ENCODE data around the gene GFY. TPM values are rescaled to one million over a fixed set of nuclear protein-coding genes. Genes with fewer than 3 reads are reported as not detected.

GFY gene
- total and polyA plus RNA-seq, 7 donors = 0.33 TPM; not detected in 6

DNA sequence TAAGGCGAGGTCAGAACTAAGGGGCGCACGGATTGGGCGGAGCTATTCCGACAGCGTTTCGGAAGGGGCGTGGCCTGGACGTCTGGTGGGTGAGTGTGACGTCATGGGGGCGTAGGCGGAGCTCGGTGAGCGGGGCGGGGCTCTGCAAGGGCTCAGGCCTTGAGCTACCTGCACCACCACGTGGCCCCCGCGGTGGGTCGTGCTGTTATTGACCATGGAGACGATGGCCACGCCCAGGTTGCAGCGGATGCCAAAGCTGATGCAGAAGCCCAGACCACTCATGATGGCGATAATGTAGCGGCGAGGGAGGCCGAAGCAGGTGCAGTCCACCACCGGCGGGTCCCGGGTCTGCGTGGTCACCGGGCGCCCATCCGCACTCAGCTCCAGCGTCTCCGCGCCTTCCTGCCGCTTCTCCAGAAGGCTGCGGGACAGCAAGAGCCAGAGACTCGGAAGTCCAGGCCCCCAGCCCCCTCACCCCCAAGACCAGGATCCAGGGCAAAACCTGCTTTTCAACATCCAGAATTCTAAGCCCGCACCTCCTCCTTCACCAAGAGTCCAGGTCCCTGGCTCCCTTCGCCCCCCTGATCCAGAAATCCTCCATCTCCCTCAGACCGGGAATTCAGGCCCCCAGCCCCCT lies 11.3 kb downstream of the GFY start:
- intact Hi-C loops (cut with DNase I) = no loop called here
- Histone ChIP-seq H3K9me3 (no peaks in the 10 kb centered on the region), H3K27me3 (ENCODE audit: insufficient read depth in 3 of 3, low read length in 2 of 3) (peaks cover 0 to 95% (median 53%) of the 10 kb centered on the region in 3 donors), H3K27ac (no peak overlapping the region), H3K4me1 (no peaks in the 10 kb centered on the region), H3K4me3 (no peak overlapping the region), H3K36me3 (ENCODE audit: insufficient read depth in 1 of 2, low read depth in 1 of 2) (no peaks in the 10 kb centered on the region)
- ATAC-seq = no peak
- no peak for DNase-seq
- TF ChIP-seq, protein P1, sequence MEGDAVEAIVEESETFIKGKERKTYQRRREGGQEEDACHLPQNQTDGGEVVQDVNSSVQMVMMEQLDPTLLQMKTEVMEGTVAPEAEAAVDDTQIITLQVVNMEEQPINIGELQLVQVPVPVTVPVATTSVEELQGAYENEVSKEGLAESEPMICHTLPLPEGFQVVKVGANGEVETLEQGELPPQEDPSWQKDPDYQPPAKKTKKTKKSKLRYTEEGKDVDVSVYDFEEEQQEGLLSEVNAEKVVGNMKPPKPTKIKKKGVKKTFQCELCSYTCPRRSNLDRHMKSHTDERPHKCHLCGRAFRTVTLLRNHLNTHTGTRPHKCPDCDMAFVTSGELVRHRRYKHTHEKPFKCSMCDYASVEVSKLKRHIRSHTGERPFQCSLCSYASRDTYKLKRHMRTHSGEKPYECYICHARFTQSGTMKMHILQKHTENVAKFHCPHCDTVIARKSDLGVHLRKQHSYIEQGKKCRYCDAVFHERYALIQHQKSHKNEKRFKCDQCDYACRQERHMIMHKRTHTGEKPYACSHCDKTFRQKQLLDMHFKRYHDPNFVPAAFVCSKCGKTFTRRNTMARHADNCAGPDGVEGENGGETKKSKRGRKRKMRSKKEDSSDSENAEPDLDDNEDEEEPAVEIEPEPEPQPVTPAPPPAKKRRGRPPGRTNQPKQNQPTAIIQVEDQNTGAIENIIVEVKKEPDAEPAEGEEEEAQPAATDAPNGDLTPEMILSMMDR (IDR thresholded peaks at IDR 0.05) = no peak
- WGBS, 3 donors = 12 to 13% (median 12%) methylated on average over 32 to 42 of the region's 42 CpGs

DNA sequence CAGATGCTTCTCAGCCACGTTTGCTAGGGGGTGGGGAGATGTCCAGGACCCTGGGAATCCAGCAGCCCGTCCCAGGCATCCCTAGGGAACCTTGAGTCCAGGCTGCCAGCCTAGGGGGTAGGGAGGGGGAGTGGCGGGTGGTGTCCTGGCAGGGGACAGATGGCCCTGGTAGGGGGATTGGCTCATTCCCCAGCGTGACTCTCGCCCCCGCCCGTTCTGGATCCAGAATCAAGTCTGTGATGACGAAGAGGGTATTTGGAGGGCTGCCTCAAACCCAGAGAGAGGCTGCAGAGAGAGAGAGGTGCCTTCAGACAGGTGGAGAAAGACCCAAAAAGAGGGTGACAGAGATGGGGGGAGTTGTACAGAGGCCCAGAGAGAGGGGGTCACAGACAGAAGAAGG lies 12.0 kb downstream of the GFY start:
- intact Hi-C loops (cut with DNase I) = no loop called here
- H3K4me3 ChIP-seq = no peak overlapping the region
- H3K4me1 ChIP-seq = no peaks in the 10 kb centered on the region
- ATAC-seq = no peak
- no peaks in the 10 kb centered on the region for H3K36me3 ChIP-seq (ENCODE audit: insufficient read depth in 1 of 2, low read depth in 1 of 2)
- TF ChIP-seq, protein P1 (IDR thresholded peaks at IDR 0.05) = no peak
- 9 to 12% (median 10%) methylated on average over 8 of the region's 8 CpGs for WGBS, 3 donors
- no peak for DNase-seq
- no peaks in the 10 kb centered on the region for H3K9me3 ChIP-seq
- no peak overlapping the region for H3K27ac ChIP-seq
- H3K27me3 ChIP-seq (ENCODE audit: insufficient read depth in 3 of 3, low read length in 2 of 3) = peaks cover 0 to 95% (median 53%) of the 10 kb centered on the region in 3 donors

DNA sequence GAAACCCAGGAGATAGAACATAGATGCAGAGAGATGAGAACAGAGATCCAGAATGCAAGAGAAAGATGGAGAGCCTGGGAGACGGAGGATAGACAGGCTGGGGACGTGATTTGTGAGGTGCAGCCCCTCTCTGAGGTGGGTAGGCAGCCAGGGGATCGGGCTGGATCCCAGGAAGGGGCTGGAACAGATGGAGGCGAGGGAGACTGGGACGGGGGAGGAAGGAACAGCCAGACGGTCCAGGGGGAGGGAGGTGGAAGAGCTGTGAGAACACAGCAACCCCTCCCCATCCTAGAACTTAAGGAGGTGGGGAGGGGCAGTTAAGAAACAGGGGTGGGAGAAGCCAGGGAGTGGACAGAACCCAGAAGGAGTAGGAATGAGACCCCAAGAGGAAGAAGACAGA lies 13.1 kb downstream of the GFY start:
- no peaks in the 10 kb centered on the region for H3K36me3 ChIP-seq (ENCODE audit: insufficient read depth in 1 of 2, low read depth in 1 of 2)

DNA sequence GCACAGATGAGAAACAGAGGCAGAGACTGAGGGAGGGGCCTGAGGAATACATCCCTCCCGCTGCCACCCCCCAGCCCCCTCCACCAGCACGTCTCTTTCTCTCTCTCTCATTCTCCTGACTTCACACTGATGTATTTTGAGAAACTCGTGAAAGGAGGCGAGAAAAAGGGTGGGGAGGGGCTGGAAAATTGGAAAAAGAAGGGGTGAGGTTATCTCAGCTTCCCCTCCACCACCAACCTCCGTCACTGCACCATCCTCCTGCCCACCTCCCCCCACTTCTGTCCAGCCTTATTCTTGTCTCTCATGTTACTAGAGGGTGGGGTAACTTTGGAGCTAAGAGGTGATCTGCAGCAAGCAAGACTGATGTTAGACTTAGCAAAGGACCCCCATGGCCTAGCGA lies 14.6 kb downstream of the GFY start:
- TF ChIP-seq, protein P1 (IDR thresholded peaks at IDR 0.05) = no peak
- no peak overlapping the region for H3K27ac ChIP-seq
- H3K36me3 ChIP-seq (ENCODE audit: insufficient read depth in 1 of 2, low read depth in 1 of 2) = no peaks in the 10 kb centered on the region
- intact Hi-C loops (cut with DNase I) = loop anchor here in 1 of 2 donors (5.0 kb wide), 1 partner anchor 213 kb away; no protein-coding TSS in a partner anchor
- no peaks in the 10 kb centered on the region for H3K4me1 ChIP-seq
- ATAC-seq (no peak), DNase-seq (no peak)
- peaks cover 0 to 70% (median 38%) of the 10 kb centered on the region in 3 donors for H3K27me3 ChIP-seq (ENCODE audit: insufficient read depth in 3 of 3, low read length in 2 of 3)
- 39 to 57% (median 43%) methylated on average over 5 to 6 of the region's 6 CpGs for WGBS, 3 donors
- no peak overlapping the region for H3K4me3 ChIP-seq
- H3K9me3 ChIP-seq = no peaks in the 10 kb centered on the region

More for the DNA sequence above, 13.1 kb downstream of the GFY start:
- Histone ChIP-seq H3K27me3 (ENCODE audit: insufficient read depth in 3 of 3, low read length in 2 of 3) (peaks cover 0 to 86% (median 45%) of the 10 kb centered on the region in 3 donors), H3K4me1 (no peaks in the 10 kb centered on the region), H3K4me3 (no peak overlapping the region), H3K27ac (no peak overlapping the region), H3K9me3 (no peaks in the 10 kb centered on the region)
- 11 to 15% (median 11%) methylated on average over 6 of the region's 6 CpGs for WGBS, 3 donors
- intact Hi-C loops (cut with DNase I) = no loop called here
- no peak for ATAC-seq
- DNase-seq = no peak
- TF ChIP-seq, protein P1 (IDR thresholded peaks at IDR 0.05) = no peak
